ENCODE measurements around the gene GPNMB. TPM values are rescaled to one million over a fixed set of nuclear protein-coding genes. Genes with fewer than 3 reads are reported as not detected.

The GPNMB gene
- total and polyA plus RNA-seq, 2 of the 4 experiments (the other 2 are of a cell fraction) = under 0.01 to 0.14 TPM

DNA sequence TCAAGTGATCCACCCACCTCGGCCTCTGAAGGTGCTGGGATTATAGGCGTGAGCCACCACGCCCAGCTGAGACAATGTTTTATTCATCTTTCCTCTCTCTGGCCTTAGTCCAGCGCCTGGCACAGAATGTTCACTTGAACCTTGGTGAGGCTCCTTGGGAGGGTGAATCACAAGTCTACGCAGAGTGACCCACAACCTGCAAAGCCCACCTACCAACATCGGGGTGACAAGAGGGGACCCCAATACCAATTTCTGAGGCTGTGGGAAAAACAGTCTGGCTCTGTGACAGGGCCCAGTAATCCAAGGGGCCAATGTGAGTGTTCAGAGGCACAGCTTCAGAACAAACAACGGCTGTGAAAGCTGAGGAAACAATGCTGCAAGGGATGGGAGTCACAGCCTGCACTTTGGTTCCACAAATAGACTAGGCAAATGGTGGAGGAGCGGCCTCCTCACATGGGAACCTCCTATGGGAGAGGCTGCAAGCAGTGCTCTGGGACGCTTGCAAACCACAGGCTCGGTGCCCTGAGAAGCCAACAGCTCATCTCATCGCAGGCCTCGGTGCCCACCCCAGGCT is 47.0 kb downstream of the GPNMB start:
- no peaks in the 10 kb centered on the region for H3K27me3 ChIP-seq (ENCODE audit: control insufficient read depth, insufficient read depth, low read length)
- no peak for ATAC-seq (ENCODE audit: low read depth)
- H3K18ac ChIP-seq (ENCODE audit: low read depth, low read length) = no peak overlapping the region
- no peak overlapping the region for H4K8ac ChIP-seq (ENCODE audit: low read depth in 2 of 2, low read length in 2 of 2)
- CTCF ChIA-PET = interaction anchor here (0.6 kb wide), 1 partner anchor 17 kb away, joined by 3 read pairs; no protein-coding TSS in a partner anchor
- no peak overlapping the region for H3K9ac ChIP-seq (ENCODE audit: low read depth, low read length)
- DNase-seq = no peak
- H4K20me1 ChIP-seq (ENCODE audit: insufficient read depth, low read length) = no peaks in the 10 kb centered on the region
- H3K4me1 ChIP-seq (ENCODE audit: control insufficient read depth, insufficient read depth, low read length) = peaks cover under 1% of the 10 kb centered on the region
- TF ChIP-seq CHD1 (IDR thresholded peaks at IDR 0.05; ENCODE audit: low read depth, low read length) (no peak), POLR2A (IDR thresholded peaks at IDR 0.05; ENCODE audit: low read depth, low read length) (no peak), SMC3 (IDR thresholded peaks at IDR 0.05; ENCODE audit: low read depth, low read length) (no peak), BHLHE40 (IDR thresholded peaks at IDR 0.05; ENCODE audit: low read depth, low read length) (no peak), FOS (IDR thresholded peaks at IDR 0.05; ENCODE audit: low read depth, low read length) (no peak), RFX5 (IDR thresholded peaks at IDR 0.05; ENCODE audit: low read depth, low read length) (no peak)
- TF ChIP-seq, protein P1, sequence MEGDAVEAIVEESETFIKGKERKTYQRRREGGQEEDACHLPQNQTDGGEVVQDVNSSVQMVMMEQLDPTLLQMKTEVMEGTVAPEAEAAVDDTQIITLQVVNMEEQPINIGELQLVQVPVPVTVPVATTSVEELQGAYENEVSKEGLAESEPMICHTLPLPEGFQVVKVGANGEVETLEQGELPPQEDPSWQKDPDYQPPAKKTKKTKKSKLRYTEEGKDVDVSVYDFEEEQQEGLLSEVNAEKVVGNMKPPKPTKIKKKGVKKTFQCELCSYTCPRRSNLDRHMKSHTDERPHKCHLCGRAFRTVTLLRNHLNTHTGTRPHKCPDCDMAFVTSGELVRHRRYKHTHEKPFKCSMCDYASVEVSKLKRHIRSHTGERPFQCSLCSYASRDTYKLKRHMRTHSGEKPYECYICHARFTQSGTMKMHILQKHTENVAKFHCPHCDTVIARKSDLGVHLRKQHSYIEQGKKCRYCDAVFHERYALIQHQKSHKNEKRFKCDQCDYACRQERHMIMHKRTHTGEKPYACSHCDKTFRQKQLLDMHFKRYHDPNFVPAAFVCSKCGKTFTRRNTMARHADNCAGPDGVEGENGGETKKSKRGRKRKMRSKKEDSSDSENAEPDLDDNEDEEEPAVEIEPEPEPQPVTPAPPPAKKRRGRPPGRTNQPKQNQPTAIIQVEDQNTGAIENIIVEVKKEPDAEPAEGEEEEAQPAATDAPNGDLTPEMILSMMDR (conservative IDR thresholded peaks at IDR 0.05; ENCODE audit: low read depth, low read length) = no peak
- in situ Hi-C loops (cut with MboI; ENCODE audit: low sequenced_read_pairs) (no loop called here), dilution Hi-C loops (cut with HindIII; ENCODE audit: low sequenced_read_pairs, unreplicated experiment) (no loop called here), intact Hi-C loops (cut with micrococcal nuclease) (no loop called here)
- H2AFZ ChIP-seq (replicated peaks; ENCODE audit: low read length, poor library complexity) = peak overlapping the region; percentile 38
- 0 out of 4 replicates have a peak, but pooled peaks cover 0 to 3% of the 10 kb centered on the region in 2 experiments for H3K79me1 ChIP-seq (ENCODE audit: low read depth in 1 of 2, low read length in 2 of 2)
- 93% methylated on average over 2 of the region's 12 CpGs; no CpG with 5 or more reads in 1 of the 2 experiments for WGBS, 2 experiments (ENCODE audit: extremely low coverage in 2 of 2, insufficient read length in 1 of 2)
- H3K9me1 ChIP-seq (ENCODE audit: insufficient read depth, low read length) = peaks cover 7% of the 10 kb centered on the region; the same call in 1 of the 2 replicates
- no peak overlapping the region for H3K4ac ChIP-seq (ENCODE audit: low read depth, low read length)
- H3K4me3 ChIP-seq (ENCODE audit: insufficient read depth, low read depth, low read length) = no peak overlapping the region
- H3K36me3 ChIP-seq (ENCODE audit: control insufficient read depth, insufficient read depth, low read length) = no peaks in the 10 kb centered on the region
- H4K91ac ChIP-seq (ENCODE audit: insufficient read depth, low read depth, low read length) = no peak overlapping the region
- no peak overlapping the region for H2AK5ac ChIP-seq (ENCODE audit: low read depth, low read length)
- POLR2A ChIA-PET (ENCODE audit: unreplicated experiment) = no interaction called here
- no peak overlapping the region for H3K14ac ChIP-seq (replicated peaks; ENCODE audit: low read depth, low read length)
- H4K5ac ChIP-seq (ENCODE audit: low read depth, low read length) = no peak overlapping the region
- H3K27ac ChIP-seq (ENCODE audit: insufficient read depth, low read length) = no peak overlapping the region
- H2BK120ac ChIP-seq (ENCODE audit: low read depth, low read length) = no peak overlapping the region
- no peaks in the 10 kb centered on the region for H3K9me3 ChIP-seq (ENCODE audit: control insufficient read depth, insufficient read depth, low read length)
- BruUV-seq (replicated peaks) = no TSS peak
- H3K23ac ChIP-seq (ENCODE audit: low read depth, low read length) = no peak overlapping the region
- H2BK15ac ChIP-seq (ENCODE audit: low read depth, low read length) = no peak overlapping the region
- no peak overlapping the region for H2BK5ac ChIP-seq (ENCODE audit: low read depth, low read length, poor library complexity, severe bottlenecking)
- no peak overlapping the region for H3K4me2 ChIP-seq (ENCODE audit: low read depth, low read length)
- no peak overlapping the region for H2BK20ac ChIP-seq (ENCODE audit: low read depth, low read length)
- H3K56ac ChIP-seq (ENCODE audit: extremely low read depth, insufficient read depth, low read length) = no peak overlapping the region
- no peak overlapping the region for H2AK9ac ChIP-seq (replicated peaks; ENCODE audit: low read depth, low read length, poor library complexity)
